GM12878 (cell line): Measurements from ENCODE around the gene TBC1D25. TPM values are rescaled to one million over a fixed set of nuclear protein-coding genes. Genes with fewer than 3 reads are reported as not detected.

ENCODE experiments used
- CBX3 ChIP-seq: fragments of 200-600 bp; sonication (generic); IDR thresholded peaks from 2 replicates; pipeline ENCODE4 v1.6.1; 2016; ENCODE audit warnings: low read depth, borderline replicate concordance
- CREB1 ChIP-seq: IDR thresholded peaks from 2 replicates; pipeline ENCODE4 v1.6.1; 2012; ENCODE audit warnings: low read depth, mild to moderate bottlenecking, inconsistent platforms
- GABPA ChIP-seq: IDR thresholded peaks from 2 replicates; pipeline ENCODE4 v1.6.1; 2014; ENCODE audit warnings: antibody characterized with exemption, low read depth, mild to moderate bottlenecking, inconsistent platforms
- HDAC2 ChIP-seq: fragments of 200-600 bp; sonication (generic); IDR thresholded peaks from 2 replicates; pipeline ENCODE4 v1.6.1; 2017
- HDGF ChIP-seq: fragments of 450-650 bp; IDR thresholded peaks from 2 replicates; pipeline ENCODE4 v1.6.1; 2016; ENCODE audit warnings: antibody characterized with exemption
- IKZF2 ChIP-seq, 2 experiments: fragments of 450-650 bp; IDR thresholded peaks; 2 replicates each; pipeline ENCODE4 v1.6.1; 2017; ENCODE audit warnings: mild to moderate bottlenecking in 2 of 2, moderate library complexity in 2 of 2
- MEF2B ChIP-seq: fragments of 450-650 bp; IDR thresholded peaks from 2 replicates; pipeline ENCODE4 v1.6.1; 2018; ENCODE audit warnings: mild to moderate bottlenecking, moderate library complexity; ENCODE audit not compliant: partially characterized antibody, poor library complexity, severe bottlenecking
- NRF1 ChIP-seq: conservative IDR thresholded peaks from 2 replicates; pipeline ENCODE4 v1.6.1; 2011; ENCODE audit warnings: mild to moderate bottlenecking, low read depth, low read length, improper control_type of control experiment
- REST ChIP-seq: IDR thresholded peaks from 2 replicates; pipeline ENCODE4 v1.6.1; 2012; ENCODE audit warnings: mild to moderate bottlenecking, low read depth, low read length
- TCF12 ChIP-seq: IDR thresholded peaks from 2 replicates; pipeline ENCODE4 v1.6.1; 2011; ENCODE audit warnings: low read depth, mild to moderate bottlenecking, low read length
- polyA plus RNA-seq, 11 experiments: library from polyadenylated mRNA; depleted of rRNA in 4 of 11; unstranded in 6 of 11; stranded (reverse) in 5 of 11; fragments of >200 nt; fragmentation: Nextera tagmentation in 4 of 11; fragmentation: Illumina TruSeq in 1 of 11; extraction: Ambion mirVana in 4 of 11; extraction: Trizol in 1 of 11; gene quantifications; 1 replicate in 1 of 11; 2 replicates in 10 of 11; pipeline versions ENCODE4 v1.2.1 to v1.2.3, GENCODE V29; 2011 to 2016; ENCODE audit warnings: inconsistent platforms in 2 of 11, missing spikeins in 2 of 11, low read depth in 1 of 11
- total RNA-seq, 4 experiments: library from RNA; depleted of rRNA in 3 of 4; stranded (reverse); fragments of >200 nt in 3 of 4; fragmentation: Illumina TruSeq in 1 of 4; extraction: Trizol in 1 of 4; gene quantifications; 2 replicates each; pipeline versions ENCODE4 v1.2.1 to v1.2.3, GENCODE V29; 2013 to 2021
- TF ChIP-seq, protein P1 (sequence below): fragments of 150-350 bp; IDR thresholded peaks from 2 replicates; pipeline ENCODE4 v1.6.1; 2014; ENCODE audit warnings: mild to moderate bottlenecking, low read depth, low read length
- TF ChIP-seq, protein P2 (sequence below): fragments of 450-650 bp; IDR thresholded peaks from 2 replicates; pipeline ENCODE4 v1.6.1; 2017; ENCODE audit warnings: mild to moderate bottlenecking

Gene TBC1D25
- total and polyA plus RNA-seq, 10 of the 15 experiments (the other 5 are each of a cell fraction or from before 2014, with no cell fraction given): 0.79 to 17.3 (median 10.0) TPM

GRCh38 chrX:48508400-48509244 lies 30.9 kb upstream of the TBC1D25 start, which contains the start of gene PORCN (continued):
- TF ChIP-seq, protein P1, sequence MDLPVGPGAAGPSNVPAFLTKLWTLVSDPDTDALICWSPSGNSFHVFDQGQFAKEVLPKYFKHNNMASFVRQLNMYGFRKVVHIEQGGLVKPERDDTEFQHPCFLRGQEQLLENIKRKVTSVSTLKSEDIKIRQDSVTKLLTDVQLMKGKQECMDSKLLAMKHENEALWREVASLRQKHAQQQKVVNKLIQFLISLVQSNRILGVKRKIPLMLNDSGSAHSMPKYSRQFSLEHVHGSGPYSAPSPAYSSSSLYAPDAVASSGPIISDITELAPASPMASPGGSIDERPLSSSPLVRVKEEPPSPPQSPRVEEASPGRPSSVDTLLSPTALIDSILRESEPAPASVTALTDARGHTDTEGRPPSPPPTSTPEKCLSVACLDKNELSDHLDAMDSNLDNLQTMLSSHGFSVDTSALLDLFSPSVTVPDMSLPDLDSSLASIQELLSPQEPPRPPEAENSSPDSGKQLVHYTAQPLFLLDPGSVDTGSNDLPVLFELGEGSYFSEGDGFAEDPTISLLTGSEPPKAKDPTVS: no peak
- 0 out of 2 replicates have a peak, but pooled peaks have one; percentile 3 for TF ChIP-seq TCF12
- peak; percentile 36; the same call in 1 of the 2 replicates for TF ChIP-seq CREB1
- peak; percentile 71 for TF ChIP-seq MEF2B
- no peak for TF ChIP-seq NRF1
- 0 out of 2 replicates have a peak, but pooled peaks have one; percentile 48 for TF ChIP-seq GABPA
- no peak for TF ChIP-seq REST
- no peak for TF ChIP-seq HDGF
- TF ChIP-seq IKZF2 (IDR thresholded peaks at IDR 0.05): peak; percentile 69 to 77
- TF ChIP-seq, protein P2, sequence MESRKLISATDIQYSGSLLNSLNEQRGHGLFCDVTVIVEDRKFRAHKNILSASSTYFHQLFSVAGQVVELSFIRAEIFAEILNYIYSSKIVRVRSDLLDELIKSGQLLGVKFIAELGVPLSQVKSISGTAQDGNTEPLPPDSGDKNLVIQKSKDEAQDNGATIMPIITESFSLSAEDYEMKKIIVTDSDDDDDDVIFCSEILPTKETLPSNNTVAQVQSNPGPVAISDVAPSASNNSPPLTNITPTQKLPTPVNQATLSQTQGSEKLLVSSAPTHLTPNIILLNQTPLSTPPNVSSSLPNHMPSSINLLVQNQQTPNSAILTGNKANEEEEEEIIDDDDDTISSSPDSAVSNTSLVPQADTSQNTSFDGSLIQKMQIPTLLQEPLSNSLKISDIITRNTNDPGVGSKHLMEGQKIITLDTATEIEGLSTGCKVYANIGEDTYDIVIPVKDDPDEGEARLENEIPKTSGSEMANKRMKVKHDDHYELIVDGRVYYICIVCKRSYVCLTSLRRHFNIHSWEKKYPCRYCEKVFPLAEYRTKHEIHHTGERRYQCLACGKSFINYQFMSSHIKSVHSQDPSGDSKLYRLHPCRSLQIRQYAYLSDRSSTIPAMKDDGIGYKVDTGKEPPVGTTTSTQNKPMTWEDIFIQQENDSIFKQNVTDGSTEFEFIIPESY: no peak
- no peak for TF ChIP-seq CBX3
- TF ChIP-seq HDAC2: no peak
- TF ChIP-seq, all 136 proteins: peak for 22
